ENCODE data around the gene GOLGA7B.

GOLGA7B gene

GRCh38 chr10:97898429-97898828, 48.8 kb downstream of the GOLGA7B start:
- peak; percentile 51 for DNase-seq

GRCh38 chr10:97901381-97901780, 51.7 kb downstream of the GOLGA7B start:
- DNase-seq = no peak

- no peak for DNase-seq
These were observed 53.7 kb downstream of the GOLGA7B start for GRCh38 chr10:97903128-97904017.

GRCh38 chr10:97904018-97904381, 54.4 kb downstream of the GOLGA7B start:
- DNase-seq = no peak

GRCh38 chr10:97904576-97904975, 54.9 kb downstream of the GOLGA7B start:
- no peak for DNase-seq

GRCh38 chr10:97905276-97905675, 55.6 kb downstream of the GOLGA7B start:
- DNase-seq = no peak

- no peak for DNase-seq
These were observed 57.6 kb downstream of the GOLGA7B start for GRCh38 chr10:97907211-97907610.

- DNase-seq = no peak
These were observed 58.2 kb downstream of the GOLGA7B start for GRCh38 chr10:97907830-97908229.

- DNase-seq = no peak
These were observed 61.0 kb downstream of the GOLGA7B start for GRCh38 chr10:97910661-97911060.

GRCh38 chr10:97911217-97911616, 61.6 kb downstream of the GOLGA7B start:
- no peak for DNase-seq

- no peak for DNase-seq
These were observed 63.5 kb downstream of the GOLGA7B start for GRCh38 chr10:97913193-97913592.

- no peak for DNase-seq
These were observed 64.0 kb downstream of the GOLGA7B start for GRCh38 chr10:97913614-97914013.

- DNase-seq = no peak
These were observed 64.7 kb downstream of the GOLGA7B start for GRCh38 chr10:97914171-97914836.

- DNase-seq = peak; percentile 69
These were observed 65.2 kb downstream of the GOLGA7B start for GRCh38 chr10:97914837-97915211.

GRCh38 chr10:97915346-97916131, 65.9 kb downstream of the GOLGA7B start:
- DNase-seq = no peak

GRCh38 chr10:97916586-97916985, 66.9 kb downstream of the GOLGA7B start:
- peak; percentile 21 for DNase-seq

GRCh38 chr10:97919012-97919411, 69.4 kb downstream of the GOLGA7B start:
- no peak for DNase-seq

GRCh38 chr10:97920865-97921264, 71.2 kb downstream of the GOLGA7B start:
- DNase-seq = no peak

All from RPMI8226 (cell line).